Fibroblast of pulmonary artery (primary cell): ENCODE data around the gene TBC1D2B.
"Not testable (repeated sequence)": the region's sequence is repeated elsewhere in the genome, so short reads cannot be mapped to it uniquely, and the experiment has no call there.

Experiments used
- DNase-seq: peaks from one replicate; pipeline ENCODE4 v3.0.0-alpha.2; 2010; ENCODE audit warnings: low read depth
- H3K4me3 ChIP-seq: replicated peaks from 2 replicates; pipeline ENCODE4 v1.5.1; 2011; ENCODE audit warnings: low read depth, mild to moderate bottlenecking, control low read depth, low read length, moderate library complexity
- TF ChIP-seq, protein P1 (sequence below): IDR thresholded peaks from 2 replicates; pipeline ENCODE4 v1.5.1; 2011; ENCODE audit warnings: mild to moderate bottlenecking, control low read depth, low read length, inconsistent platforms; ENCODE audit errors: missing control alignments

Gene TBC1D2B

GRCh38 chr15:78000091-78000926 is 77.2 kb downstream of the TBC1D2B start:
- TF ChIP-seq, protein P1, sequence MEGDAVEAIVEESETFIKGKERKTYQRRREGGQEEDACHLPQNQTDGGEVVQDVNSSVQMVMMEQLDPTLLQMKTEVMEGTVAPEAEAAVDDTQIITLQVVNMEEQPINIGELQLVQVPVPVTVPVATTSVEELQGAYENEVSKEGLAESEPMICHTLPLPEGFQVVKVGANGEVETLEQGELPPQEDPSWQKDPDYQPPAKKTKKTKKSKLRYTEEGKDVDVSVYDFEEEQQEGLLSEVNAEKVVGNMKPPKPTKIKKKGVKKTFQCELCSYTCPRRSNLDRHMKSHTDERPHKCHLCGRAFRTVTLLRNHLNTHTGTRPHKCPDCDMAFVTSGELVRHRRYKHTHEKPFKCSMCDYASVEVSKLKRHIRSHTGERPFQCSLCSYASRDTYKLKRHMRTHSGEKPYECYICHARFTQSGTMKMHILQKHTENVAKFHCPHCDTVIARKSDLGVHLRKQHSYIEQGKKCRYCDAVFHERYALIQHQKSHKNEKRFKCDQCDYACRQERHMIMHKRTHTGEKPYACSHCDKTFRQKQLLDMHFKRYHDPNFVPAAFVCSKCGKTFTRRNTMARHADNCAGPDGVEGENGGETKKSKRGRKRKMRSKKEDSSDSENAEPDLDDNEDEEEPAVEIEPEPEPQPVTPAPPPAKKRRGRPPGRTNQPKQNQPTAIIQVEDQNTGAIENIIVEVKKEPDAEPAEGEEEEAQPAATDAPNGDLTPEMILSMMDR = peak; percentile 33
- no peak overlapping the region for H3K4me3 ChIP-seq
- DNase-seq = peak; percentile 56

DNA sequence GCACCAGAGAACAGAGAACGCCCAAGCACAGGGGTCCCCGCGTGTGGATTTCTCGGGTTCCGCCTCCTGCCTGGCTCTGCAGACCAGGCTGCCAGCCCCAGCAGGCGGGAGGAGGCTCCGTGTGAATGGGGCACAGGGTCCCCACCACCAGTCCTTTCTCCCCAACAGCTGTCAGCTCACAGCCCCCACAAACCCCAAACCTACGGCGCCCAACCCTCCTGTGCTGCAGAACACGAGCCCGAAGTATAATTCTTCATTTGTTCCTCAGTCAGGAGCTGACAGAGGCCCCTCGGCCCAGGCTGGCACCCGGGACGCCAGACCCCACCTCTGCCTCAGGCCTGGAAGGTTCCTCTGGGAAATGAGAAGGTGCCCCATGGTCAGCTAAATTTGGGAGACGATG is 78.0 kb downstream of the TBC1D2B start:
- no peak overlapping the region for H3K4me3 ChIP-seq
- TF ChIP-seq, protein P1 = no peak
- DNase-seq = no peak

DNA sequence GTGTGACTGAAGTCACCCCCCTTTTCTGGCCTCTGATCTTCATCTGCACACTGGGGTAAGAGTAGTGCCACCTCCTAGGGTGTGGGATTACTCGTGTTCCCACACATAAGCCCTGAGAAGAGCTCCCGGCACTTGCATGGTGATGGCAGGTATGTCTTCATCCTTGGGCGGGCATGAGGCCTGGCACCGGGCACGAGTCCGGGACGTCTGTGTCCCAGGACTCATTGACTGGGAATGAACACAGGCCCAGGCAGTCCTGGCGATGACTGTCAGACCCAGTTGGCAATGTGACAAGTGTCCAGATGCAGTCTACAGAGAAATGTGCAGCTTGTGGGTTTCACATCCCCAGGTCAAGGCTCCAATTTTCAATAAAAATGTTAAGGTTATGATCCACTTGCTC is 78.9 kb downstream of the TBC1D2B start:
- no peak for DNase-seq
- no peak overlapping the region for H3K4me3 ChIP-seq
- TF ChIP-seq, protein P1 = no peak

GRCh38 chr15:77997761-77998554 is 79.6 kb downstream of the TBC1D2B start:
- not testable (repeated sequence) for DNase-seq, H3K4me3 ChIP-seq

- H3K4me3 ChIP-seq, DNase-seq: not testable (repeated sequence)
Observed at GRCh38 chr15:77997221-77997620, 80.3 kb downstream of the TBC1D2B start.

- not testable (repeated sequence) for H3K4me3 ChIP-seq, DNase-seq
Observed at GRCh38 chr15:77996713-77997171, 80.8 kb downstream of the TBC1D2B start.

DNA sequence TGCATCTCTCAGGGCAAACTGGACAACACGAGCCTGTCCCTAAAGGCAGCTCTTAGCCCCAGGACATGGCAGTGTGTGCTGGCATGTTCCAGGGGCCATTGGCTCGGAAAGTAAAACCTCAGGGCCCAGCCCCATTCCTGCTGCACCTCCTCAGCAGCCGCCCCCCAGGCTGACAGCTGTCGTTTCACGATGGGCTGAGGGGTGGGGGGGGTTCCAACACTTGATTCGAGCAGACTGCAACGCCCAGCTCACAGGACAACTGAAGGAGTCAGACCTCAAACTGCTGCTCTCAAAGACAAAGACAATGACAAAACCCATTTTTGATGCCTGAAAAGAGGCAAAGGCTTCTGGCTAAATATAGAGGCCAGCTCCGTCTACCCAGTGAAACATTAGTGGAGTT is 81.3 kb downstream of the TBC1D2B start:
- H3K4me3 ChIP-seq, DNase-seq: not testable (repeated sequence)

GRCh38 chr15:77995537-77995918 is 82.0 kb downstream of the TBC1D2B start:
- not testable (repeated sequence) for H3K4me3 ChIP-seq, DNase-seq

GRCh38 chr15:77994893-77995536 is 82.5 kb downstream of the TBC1D2B start:
- not testable (repeated sequence) for H3K4me3 ChIP-seq
- peak; percentile 69 for DNase-seq
- TF ChIP-seq, protein P1 = peak; percentile 13

GRCh38 chr15:77993970-77994693 is 83.4 kb downstream of the TBC1D2B start:
- peak; percentile 88 for DNase-seq
- not testable (repeated sequence) for H3K4me3 ChIP-seq
